Right kidney (tissue), 1 donor: ENCODE results near the gene SH3PXD2B.
A peak's percentile ranks its signal among the peaks of the same experiment; 100 is the strongest.

ENCODE experiments used
- DNase-seq: peaks from one replicate; pipeline ENCODE4 v3.0.0-alpha.2; 2016

Gene SH3PXD2B

DNA sequence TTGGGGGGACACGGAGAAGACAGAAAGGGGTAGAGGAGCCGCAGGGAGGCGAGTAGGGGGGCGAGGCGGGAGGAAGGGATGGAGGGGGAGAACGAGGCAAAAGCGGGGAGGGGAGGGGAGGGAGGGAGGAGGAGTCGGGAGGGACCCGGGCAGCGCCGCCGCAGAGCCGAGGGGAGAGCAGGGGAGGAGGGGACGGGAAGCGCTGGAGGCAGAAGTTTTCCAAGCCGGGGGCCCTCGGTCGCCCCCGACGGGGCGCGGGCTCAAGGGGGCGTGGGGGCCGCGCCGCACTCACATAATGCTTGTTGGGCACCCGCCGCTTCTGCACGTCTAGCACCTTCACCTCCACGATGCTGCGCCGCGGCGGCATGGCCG is 353 bp downstream of the SH3PXD2B start:
- peak; percentile 79 for DNase-seq

DNA sequence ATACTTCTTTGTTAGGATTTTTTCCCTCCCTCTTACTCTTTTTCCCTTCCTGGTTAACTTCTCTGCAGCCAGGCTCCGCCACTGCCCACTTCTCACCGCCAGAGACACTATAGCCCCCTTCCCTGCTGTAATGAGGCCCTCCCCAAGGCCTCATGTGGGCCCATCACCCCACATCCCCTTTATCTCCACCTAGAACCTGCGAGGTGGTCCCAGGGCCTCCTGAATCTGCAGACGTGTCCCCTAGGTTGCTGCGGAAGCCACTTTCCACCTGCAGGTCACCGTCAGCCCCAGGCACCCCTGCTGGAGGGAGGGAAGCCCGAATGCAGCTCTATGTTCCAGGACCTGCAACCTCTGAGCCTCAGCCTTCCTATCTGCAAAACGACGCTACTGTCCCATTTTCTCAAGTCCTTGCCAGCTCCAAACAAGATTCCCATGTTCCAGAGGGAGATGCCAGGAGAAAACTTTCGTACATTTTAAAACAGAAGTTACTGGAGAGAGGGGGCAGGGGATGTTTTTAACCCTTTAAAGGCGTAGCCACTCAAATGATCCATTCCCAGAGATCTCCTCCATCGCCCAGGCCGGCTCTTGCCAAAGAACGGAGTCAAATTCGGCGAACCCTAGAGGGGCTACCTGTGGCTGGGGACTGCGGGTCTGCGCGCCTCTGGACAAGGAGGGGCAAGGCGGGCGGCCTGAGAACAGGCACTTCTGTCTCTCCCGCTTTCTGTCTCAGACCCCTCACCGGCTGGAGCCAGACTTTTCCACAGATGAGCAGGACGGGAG is 929 bp downstream of the SH3PXD2B start:
- DNase-seq = peak; percentile 80

DNA sequence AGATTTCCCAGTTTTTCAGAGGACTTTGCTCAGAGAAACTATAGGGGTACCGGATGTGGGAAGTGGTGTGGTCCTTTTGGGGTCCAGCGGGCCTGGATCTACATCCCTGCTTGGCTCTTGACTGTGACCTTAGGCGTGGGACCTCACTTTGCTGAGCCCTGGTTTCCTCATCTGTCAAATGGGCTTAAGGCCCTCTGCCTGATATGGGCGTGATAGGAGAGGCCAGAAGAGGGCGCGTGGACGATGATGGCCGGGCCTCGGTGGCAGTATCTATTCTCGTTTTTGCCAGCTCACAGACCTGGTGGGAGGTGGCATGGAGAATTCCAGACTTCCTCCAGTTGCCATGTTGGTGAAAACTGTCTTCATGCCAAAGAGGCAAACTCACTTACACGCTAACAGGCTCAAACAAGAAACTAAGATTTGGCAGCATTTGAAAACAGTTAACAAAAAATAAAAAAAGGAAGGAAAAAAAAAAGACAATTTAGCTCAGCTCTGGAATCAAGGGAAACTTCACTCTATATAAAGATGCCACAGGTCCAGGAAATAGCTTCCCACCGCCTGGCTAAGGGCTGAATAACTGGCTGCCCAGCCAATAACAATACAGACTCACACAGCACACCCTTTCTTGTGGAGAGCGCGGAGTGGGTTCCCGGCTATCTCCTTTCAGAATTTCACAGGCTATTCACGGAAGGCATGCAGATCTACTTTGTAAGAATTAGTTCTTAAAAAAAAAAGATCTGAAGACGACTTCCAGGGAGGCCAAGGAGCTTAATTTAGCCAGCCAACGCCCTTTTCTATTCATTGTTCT is 1.7 kb downstream of the SH3PXD2B start:
- peak; percentile 69 for DNase-seq

DNA sequence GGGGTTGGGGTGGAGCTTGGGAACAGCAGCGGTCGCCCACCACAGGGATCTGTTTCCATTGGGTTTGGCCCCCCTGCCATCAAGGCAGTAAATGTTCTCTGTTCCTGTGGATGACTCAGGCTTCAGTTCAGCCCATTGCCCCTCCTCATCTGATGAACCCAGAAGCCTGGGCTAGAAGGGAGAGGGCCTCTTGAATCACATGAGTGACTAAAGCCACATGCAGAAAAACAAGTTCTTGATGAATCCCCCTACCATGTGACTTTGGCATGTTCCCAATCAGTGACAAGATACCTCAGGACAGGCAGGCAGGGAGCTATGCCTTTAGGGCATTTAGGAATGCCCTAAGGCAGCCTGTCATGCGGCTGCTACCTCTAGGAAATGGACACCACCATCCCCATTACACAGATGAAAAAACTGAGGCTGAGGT is 2.5 kb downstream of the SH3PXD2B start:
- DNase-seq = no peak

DNA sequence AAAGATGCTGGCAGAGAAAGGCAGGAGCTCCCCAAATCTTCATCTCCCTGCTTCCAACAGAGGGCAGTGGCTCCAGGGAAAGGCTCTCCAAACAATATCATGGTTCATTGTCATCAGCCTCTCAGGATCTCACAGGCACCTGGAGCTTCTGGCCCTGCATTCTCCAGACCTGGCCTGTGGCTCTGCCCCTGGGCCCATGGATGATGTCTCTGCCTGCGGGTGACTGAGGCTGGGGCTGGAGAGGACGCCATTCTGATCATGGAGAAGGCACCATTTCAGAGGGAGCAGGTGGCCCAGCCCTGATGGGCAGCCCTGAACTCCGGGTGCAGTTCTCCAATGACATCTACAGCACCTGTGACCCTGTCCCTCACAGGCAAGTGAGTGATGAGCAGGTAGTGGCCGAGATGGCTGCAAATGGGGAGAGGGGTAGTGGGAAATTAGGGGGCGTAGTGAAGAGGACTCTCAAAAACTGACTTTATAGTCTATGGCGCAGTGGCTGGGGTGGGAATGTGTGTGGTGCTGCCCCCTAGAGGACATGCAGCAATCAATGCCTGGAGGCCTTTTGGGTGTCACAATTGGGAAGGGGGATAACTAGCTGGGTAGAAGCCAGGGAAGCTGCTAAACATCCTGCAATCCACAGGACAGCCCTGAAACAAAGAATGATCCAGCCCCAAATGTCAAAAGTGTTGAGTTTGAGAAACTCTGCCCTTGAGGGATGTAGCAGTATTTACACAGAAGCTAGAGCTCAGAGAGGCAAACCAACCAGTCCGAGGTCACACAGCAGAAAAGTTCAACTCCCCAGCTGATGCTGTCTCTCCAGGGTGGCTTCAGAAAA is 3.2 kb downstream of the SH3PXD2B start:
- no peak for DNase-seq

DNA sequence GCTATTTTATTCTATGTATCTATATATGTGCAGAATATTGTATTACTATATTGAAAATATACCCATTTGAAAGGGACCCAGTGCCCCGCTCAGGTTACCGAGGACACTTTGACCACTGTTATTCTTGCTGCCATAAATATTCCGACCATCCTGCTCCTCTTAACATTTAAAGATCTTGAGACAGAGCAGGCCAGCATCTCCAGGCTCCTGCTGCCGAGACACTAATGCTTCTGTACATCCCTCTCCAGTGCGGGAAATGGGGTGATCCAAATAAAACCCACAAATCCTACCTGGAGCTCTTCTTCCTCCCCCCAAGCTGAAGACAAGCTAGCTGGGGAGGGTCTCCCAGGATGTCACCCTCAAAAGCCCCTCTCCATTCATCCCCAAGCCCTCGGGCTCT is 3.9 kb downstream of the SH3PXD2B start:
- no peak for DNase-seq

DNA sequence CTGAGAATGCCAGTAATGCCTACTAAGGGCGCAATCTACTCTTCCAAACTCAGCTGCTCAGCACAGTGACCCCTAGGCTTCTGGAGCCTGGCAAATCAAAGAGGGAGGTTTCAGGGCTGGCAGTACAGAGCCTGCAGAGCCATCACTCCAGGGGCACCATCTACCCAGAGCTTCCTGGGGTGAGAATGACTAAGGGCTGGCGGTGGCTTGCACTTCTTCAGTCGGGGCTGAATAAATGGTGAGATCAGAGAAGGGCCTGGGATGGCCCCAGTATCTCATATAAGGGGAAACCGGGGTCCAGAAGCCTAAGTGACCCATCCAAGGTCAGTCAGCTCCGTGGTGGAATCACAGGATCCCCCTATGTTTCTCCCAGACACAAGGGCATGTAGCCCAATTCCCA is 5.3 kb downstream of the SH3PXD2B start:
- no peak for DNase-seq

DNA sequence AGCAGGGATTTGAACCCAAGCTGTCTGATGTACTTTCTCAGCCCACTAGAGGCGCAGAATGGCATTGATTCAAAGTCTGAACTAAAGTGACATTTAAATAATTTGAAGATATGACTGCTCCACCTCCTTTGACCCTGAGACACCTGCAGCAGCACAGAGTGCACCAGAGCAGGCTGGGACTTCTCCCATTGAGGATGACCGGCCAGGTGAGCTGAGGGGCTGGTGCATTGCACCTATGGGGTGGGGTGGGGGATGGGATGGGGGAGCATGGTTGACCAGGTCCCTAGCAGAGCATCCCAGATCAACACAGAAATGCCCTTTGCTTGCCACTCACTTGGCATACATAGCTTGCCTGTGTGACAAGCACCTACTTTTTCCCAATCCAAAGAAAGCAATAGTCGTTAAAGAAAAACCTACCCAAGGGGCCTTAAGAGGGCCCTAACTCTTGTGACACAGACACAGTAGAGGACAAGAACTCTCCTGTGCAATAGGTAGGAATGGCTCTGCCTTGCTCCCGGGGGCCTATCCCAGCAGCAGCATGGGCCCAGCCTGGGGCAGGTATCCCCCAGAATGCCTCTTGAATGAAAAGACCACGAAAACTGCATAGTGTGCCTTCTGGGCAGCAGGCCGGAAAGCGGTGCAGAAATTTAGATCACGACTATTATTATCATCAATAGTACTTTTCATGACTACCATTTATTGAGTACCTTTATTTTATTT is 6.5 kb downstream of the SH3PXD2B start:
- no peak for DNase-seq

DNA sequence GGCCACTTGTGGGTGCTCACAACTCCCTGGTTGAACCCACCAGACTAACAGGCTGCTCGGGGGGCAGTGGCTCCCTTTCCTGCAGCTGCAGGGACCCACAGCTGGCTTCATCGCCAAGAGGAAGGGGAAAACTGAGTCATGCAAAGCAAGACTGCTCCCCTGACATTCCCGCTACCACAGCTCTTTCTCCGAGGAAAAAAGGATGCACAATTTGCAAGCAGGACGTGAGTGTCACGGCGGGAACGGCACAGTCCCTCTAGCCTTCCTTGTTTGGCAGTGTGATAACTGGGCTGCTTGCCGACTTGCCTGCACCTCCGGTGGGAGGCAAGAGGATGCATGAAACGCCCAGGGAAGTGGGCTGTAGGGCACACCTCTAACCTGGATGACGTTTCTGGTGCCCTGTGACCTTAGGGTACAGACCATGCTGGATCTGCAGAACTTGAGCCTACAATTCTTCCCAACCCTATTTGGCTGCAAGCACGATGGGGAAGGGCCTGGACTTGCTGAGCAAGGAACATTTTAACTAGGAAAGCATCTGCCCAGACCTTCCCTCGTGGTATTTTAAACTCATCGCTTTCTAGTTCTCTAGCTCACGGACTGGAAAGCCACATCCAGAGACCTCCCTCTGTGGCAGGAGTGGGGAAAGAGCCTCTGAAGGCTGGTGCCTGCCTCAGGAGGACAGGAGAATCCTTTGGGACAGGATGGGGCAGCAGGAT is 7.8 kb downstream of the SH3PXD2B start:
- no peak for DNase-seq

DNA sequence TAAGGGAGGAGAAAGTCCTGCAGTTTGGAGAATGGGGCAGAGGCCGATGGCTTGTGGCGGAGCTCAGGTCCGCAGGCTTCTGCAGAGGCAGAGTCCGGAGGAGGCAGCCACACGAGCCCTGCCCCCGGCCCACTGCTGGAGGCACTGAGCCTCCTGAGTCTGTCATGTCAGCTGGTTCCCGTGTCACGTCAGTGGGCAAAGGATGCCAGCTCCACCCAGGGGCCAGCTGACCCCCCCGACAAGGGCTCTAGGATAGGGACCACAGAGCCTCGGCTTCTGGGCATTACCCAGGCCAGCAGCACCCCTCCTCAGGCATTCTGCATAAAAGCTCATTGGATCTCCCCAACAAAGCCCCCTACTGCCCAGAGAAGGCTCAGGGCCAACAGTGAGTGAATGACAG is 8.5 kb downstream of the SH3PXD2B start:
- DNase-seq = no peak

DNA sequence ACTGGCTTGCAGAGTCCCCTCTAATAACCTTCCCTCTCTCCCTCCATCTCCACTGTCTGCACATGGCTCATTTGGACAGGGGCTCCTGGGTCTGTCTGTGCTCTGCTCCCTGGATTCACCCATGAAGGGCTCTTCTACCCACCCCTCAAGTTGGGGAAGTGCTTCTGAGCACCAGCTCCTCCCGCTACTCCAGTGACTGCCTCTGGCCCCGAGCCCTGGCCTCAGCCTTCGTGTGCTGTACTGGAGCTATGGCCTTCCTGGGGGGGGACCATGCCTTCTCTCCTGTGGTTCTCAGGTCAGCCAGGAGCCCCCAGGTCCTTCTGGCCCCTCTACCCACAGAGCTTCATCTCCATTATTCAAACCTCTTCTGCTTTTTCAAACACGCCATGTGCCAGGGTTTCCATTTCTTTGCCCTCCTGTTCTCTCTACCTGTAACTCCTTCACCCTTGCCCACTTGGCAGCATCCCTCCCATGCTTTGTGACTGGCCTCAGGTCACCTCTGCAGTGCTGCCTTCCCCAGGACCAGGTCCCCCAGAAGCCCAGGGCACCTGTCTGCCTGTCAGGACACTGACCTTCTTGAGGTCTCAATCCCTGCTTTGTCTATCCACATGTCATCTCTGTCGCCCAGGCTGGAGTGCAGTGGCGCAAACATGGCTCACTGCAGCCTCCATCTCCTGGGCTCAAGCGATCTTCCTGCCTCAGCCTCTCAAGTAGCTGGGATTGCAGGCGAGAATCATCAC is 9.5 kb downstream of the SH3PXD2B start:
- no peak for DNase-seq

DNA sequence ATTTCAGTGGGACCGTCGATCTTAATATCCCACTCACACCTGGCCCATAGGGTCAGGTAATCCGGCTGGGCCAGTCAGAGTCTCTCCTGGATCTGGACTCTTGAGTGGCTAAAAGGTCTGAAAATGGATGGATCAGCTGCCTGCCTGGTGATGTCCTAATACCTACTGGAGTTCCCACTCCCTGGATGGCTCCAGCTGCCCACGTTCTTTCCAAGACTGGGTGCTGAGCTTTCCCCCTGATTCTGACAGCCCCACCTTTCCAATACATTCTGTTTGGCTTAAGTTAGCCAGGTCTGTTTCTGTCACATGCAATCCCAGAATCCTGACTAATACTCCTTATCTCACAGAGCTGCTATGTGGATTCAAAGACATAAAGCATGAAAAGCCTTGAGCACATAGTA is 10.2 kb downstream of the SH3PXD2B start:
- no peak for DNase-seq

DNA sequence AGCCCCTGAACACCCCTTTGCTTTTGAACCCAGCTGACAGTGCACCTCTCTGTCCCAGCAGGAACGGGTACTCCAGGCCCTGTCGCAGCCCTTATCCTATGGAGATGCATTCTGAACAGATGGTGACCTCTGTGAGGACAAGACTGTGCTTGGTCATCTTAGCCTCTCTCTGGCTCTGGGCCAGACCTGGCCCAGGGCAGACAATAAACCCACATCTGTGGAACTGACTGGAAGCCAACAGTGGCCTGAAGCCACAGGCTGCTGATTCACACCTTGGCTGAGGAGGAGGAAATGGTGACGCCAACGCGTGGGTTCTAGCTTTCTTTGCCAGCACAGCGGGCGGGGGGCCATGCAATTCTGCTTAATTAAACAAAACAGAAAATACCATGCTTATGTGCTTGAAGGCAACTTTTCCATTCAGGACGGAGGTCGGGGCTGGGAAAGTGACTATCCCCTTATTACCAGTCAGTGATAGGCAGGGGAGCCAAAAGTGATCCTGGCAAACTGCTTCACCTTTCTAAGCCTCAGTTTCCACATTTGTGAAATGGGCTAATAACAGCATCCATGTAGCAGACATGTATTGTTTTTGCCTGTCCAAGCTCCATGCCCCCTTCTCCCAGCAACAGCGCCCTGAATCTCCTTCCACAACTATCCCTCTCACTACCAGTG is 10.8 kb downstream of the SH3PXD2B start:
- no peak for DNase-seq

DNA sequence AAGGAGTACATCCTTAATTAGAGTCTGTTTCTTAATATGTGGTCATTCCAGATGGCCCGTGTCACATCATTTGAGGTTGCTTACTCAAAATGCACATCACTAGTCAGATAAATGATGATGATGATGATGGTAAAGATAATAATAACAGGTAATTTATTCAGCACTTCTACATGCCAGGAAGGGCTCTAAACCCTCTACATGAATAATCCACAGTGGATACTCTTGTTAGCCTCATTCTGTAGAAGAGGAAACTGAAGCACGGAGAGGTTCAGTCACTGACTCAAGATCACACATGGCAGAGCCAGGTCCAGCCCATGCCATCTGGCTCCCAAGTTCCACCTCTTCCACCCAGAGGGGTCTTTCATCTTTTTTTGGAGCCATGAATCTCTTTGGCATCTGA is 11.7 kb downstream of the SH3PXD2B start:
- no peak for DNase-seq

DNA sequence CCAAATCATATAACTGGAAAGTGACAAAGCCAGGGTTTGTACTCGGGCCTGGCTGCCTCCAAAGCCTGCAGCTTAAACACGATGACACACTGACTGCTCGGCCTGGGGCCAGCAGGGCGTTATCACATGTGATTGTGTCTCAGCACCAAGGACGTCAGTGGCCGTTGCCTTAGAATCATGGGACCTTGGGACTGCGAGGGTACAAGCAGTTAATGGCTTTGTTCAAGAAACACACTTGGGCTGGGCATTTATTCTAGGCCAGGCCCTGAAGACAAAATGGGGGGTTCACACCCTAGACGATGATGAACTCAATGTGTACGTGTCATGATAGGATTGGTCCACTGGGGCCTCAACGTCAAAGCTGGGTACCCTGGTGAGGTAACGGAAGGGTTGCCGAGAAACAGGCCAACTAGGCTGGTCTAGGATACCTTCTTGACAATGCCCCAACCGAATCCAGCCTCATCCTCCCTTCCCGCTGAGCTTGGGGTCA is 13.0 kb downstream of the SH3PXD2B start:
- no peak for DNase-seq

DNA sequence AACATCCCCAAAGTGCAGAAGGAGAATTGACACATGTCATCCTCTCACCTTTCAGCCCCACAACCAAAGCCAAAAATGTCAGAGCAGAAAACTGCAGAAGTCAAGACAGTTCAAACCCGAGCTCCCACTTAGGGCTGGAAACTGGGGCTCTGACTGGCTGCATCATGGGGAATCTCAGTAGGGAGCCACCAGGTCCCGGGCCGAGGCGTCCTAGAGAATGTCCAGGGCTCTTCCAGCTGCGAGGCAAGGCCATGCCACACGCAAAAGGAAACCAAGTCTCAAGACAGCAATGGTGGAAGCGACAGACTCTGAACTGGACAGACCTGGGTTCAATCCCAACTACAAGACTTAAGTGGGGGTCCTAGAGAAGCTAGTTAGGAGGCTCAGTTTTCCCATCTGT is 13.8 kb downstream of the SH3PXD2B start:
- DNase-seq = no peak

DNA sequence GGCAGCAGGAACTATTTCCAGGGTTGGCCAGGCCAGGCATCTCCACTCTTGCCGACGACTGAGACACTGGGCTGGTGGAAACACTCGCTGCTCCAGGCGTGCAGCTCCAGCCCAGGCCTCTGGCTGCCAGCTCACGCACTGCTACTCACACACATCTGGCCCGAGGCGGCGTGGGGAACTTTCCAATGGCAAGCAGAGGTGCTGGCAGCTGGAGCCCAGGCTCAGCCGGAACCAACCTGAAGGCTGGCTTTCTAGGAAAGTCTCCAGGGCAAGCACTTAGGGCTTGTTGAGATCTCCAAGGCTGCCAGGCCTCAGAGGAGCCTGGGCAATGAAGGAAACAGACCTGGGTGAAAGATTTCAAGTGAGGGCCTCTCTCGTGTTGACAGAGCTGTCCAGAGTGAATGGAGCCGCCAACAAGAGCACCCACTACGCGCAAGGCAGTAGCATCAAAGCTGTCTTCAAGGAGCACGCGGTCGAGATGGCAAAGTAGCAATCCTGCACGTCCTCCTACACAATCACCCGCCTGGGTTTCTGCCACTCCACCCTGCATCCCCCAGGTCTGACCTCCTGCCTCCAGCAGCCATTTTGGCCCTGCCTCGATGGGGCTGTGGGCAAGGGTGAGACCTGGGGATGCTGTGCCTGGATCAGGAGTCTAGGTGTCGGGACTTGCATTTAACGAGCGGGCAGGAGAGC is 14.4 kb downstream of the SH3PXD2B start:
- DNase-seq = no peak

DNA sequence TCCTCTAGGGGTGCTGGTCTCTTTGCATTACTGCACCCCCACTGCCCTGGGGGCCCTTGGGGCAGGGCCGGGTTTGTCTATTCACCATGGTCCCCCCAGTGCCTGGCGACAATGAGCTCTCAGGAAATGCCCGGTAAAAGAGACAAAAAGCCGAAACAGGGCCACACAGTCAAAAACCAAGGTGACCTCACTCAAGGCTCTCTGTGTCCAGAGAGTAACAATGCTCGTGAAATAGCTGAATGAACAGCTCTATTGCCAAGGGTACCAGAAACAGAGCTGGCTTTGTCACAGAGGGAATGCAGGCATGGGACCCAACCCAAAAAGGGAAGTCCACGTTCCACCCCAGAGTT is 16.0 kb downstream of the SH3PXD2B start:
- no peak for DNase-seq
